GM21381 (cell line): Measurements from ENCODE around the gene AFF3.
"Not testable (repeated sequence)": the region's sequence is repeated elsewhere in the genome, so short reads cannot be mapped to it uniquely, and the experiment has no call there.

Source experiments
- ATAC-seq: cut with Tn5 transposase; IDR thresholded peaks from one replicate; pipeline ENCODE4 v1.9.1; 2021; ENCODE audit warnings: mild to moderate bottlenecking, moderate library complexity; ENCODE audit not compliant: unreplicated experiment

Gene AFF3

GRCh38 chr2:99543247-99543646, 599.1 kb downstream of the AFF3 start:
- ATAC-seq = no peak

DNA sequence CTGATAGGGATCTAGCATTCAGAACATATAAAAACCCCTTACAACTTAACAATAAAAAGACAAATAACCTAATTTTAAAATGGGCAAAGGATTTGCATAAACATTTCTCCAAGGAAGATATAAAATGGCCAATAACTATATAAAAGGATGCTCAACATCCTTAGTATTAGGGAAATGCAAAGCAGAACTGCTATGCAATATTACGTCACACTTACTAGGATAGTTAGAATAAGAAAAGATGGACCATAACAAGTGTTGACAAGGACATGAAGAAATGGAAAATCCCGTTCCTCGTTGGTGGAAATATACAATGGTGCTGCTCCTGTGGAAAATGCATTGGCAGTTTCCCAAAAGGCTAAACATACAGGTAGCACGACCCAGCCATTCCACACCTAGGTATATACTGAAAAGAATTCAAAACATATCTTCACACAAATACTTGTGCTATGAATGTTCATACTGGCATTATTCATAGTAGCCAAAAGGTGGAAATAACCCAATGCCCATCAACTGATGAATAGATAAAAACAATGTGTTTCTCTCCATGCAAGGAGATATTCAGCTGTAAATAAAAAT, 604.4 kb downstream of the AFF3 start:
- ATAC-seq = no peak

- ATAC-seq = no peak
Measured at GRCh38 chr2:99524056-99524455, 618.3 kb downstream of the AFF3 start.

DNA sequence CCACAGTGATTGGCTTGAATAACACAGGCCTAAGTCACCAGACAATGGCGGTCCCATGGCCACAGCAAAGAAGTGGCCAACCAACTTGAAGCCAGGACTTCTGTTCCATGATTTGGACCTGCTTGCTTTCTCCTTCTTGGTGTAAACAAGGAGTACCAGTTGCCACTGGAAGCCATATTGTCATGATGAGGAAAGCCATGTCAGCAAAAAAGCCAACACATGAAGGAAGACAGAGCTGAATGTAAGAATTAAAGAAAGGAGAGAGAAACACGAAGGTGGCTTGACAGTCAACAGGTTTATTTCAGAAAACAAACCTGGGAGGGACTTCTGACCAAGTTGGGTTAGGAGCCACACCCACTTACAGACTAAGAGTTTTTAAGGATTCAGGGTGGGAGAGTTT, 620.2 kb downstream of the AFF3 start:
- ATAC-seq = no peak

- ATAC-seq = no peak
Measured at GRCh38 chr2:99520813-99521212, 621.6 kb downstream of the AFF3 start.

DNA sequence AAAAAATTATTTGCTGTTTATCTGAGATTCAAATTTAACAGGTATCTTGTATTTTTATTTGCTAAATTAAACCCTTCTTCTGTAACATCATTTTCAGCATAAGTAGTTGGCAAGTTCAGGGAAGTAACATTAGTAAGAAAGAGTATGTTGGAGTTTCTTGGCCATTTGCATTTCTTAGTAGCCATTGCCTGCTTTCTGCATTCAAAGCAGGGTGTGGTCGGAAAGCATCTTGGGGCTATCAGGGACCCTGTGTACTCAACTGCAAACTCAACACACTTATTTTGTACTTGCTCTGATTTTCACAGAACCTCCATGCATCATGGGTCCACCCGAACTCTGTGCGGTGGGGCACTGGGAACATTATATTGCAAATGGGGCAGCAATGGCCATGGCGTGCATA, 622.2 kb downstream of the AFF3 start:
- ATAC-seq = no peak

- ATAC-seq = no peak
Measured at GRCh38 chr2:99514357-99514756, 628.0 kb downstream of the AFF3 start.

- ATAC-seq = no peak
Measured at GRCh38 chr2:99512181-99512591, 630.2 kb downstream of the AFF3 start.

- no peak for ATAC-seq
Measured at GRCh38 chr2:99509387-99509786, 633.0 kb downstream of the AFF3 start.

- ATAC-seq = no peak
Measured at GRCh38 chr2:99507937-99508818, 634.2 kb downstream of the AFF3 start.

DNA sequence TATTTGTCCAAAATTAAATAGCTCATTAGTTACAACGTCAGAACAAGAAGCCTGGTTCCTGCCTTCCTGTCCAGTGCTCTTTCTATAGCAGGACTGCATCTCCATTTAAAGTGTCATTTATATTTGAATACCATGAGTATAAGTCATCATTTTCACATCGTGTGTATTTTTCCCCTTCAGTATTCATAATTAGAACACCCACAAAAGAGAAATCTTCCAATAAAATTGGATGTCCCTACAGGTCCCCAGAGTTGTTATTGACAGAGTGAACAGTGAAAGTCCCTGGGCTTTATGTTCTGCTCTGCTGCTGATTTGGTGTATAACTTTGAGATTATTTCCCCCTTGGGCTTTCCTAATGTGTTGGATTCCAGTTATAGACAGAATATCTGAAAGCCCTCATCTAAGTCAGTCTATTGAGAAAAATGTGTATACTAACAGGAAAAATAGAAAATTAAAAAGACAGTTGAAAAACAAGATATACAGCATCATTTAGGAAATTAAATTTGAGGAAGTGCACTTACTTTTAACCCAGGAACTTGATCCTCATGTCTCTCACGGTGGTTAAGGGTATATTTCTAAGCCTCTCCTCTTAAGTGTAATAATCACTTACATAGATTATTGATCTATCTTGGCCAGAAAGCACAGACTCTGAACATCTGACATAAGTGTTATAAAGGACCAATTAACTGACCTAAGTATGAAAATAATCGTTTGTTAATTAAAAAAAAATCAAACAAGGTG, 637.4 kb downstream of the AFF3 start:
- no peak for ATAC-seq

DNA sequence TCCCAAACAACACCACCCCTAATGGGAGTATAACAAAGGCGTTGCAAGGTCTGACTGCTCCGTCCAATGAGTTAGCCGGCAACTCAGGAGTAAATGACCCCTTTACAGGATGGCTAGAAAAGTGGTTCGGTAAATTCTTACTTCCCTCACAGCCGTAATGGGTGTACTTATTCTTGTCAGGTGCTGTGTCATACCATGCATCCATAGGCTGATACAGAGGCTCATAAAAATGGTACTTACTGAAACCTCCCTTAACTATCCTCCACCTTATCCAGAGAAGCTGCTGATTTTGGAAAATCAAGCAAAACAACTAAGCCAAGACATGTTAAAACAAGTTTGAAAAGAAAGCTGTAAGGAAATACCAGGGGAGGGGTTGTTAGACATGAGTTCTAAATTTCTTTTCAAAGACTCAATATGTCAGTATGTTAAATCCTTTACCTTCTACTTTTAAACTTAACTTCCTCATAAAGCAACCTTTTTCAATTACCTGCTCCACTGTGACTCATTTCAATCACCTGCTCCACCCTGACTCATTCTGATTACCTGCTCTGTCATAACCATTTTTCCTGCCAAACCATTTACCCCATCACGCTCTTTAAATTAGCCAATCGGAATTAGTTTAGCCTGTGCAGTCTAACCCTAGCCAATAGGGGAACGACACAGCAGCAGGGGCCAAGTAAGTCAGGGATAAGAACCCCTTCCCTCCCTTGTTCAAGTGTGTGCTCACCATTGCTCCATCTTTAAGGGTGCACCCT, 638.6 kb downstream of the AFF3 start:
- not testable (repeated sequence) for ATAC-seq

GRCh38 chr2:99496021-99496420, 646.4 kb downstream of the AFF3 start:
- no peak for ATAC-seq
